Activated CD8-positive, alpha-beta memory T cell treated with anti-CD3 and anti-CD28 coated beads for 24 hours (primary cell): ENCODE results near the gene TREML2.
A peak's percentile ranks its signal among the peaks of the same experiment; 100 is the strongest.
"Not testable (repeated sequence)": the region's sequence is repeated elsewhere in the genome, so short reads cannot be mapped to it uniquely, and the experiment has no call there.

ENCODE experiments used
- DNase-seq: peaks from one replicate; pipeline ENCODE4 v3.0.0-alpha.2; 2020

TREML2 gene

DNA sequence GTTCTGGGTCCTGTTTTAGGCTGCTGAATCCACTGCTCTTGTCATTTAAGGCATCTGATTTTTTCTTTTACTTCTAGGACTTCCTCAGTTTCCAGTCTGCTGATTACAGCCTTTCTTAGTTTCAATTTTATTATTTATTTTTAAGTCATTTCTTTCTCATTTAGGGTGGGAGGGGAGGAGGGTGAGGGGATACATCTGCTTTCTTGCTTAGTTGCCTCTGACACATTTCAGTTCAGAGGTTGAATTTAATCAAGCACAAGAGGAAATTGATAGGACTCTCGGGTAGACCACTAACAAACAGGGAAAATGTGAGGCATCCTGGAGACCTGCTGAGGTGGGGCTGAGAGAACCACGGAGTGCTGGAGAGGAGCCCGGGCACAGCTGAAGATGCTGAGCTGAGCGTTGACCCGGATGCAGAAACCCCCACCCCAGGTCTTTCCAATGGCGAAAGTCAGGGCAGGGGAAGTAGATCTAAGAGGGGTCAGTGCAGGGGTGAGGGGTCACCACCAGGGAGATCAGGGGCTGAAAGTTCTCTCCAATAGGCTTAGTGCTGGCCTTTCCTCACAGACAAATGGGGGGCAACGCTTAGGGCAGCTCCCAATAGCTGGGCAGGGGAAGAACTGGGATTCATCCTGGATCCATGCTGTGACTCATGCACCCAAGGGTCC, 7.6 kb upstream of the TREML2 start:
- DNase-seq = no peak

GRCh38 chr6:41204156-41204555, 3.2 kb upstream of the TREML2 start:
- DNase-seq = no peak

DNA sequence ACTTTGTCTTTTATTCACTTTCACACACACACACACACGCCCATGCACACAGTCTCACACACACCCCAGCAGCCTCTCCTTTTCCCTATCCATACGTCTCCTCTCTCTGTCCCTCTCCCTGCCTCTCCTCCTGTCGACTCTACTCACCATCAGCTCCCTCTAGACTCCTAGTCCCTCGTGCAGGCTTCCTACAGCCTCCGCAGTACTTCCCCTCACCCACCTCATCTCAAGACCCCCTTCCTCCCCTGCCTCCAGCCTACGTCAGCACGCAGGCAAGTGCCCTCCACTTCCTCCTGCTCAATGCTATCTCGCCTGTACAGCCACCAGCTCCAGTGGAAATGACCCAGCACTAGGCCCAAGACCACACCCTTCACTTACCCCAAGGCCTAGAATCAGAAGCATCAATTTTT, 820 bp upstream of the TREML2 start:
- peak; percentile 59 for DNase-seq

GRCh38 chr6:41200296-41200900, 551 bp downstream of the TREML2 start:
- peak; percentile 79 for DNase-seq

DNA sequence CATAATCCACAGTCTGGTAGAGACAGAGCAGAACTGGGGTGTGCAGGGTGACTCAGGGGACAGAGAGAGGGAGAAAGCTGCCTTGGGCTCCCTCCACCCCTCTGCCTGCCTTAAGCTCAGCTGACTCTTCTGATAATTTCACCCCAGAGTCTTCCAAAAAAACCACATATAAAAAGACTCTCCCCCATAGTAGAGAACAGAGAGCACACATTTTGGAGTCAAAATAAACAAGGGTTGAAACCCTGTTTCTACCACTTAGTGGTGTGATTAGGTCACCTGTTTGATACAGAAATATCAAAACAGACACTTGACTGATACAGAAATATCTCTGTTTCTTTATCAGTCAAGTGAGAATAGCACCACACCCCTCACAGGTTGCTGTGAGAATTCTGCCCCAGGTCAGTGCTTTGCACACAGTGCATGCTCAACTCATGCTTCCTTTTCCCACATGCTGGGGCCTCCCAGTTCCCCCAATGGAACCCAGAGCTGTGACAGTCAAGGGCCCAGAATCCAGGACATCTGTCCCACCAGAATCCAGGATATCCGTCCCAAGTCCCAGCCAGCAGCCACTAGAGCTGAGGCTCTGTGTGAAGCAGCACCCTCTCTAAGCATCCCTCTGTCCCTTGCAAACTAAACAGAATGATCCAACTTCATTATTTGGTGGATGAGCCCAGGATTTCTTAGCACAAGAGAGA, 1.2 kb downstream of the TREML2 start:
- peak; percentile 73 for DNase-seq

GRCh38 chr6:41197234-41197633, 3.7 kb downstream of the TREML2 start:
- no peak for DNase-seq

DNA sequence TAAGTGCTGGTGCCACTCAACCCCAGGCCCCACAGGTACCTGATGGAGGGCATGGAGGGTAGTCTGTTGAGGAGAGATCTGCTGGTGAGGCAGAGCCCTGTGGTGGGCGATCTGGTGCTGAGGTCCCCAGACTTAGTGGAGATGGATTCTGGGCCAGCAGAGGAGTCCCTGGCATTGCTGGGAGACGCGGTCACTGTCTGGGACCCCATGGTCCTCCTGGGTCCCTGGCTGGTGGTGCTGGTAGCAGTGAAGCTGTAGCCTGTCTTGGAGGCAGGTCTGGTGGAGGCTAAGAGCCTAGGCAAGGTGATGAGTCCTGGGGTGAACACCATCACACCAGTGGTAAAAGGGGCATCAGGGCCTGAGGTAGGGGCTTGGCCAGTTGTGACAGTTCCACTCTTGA, 6.6 kb downstream of the TREML2 start:
- no peak for DNase-seq

DNA sequence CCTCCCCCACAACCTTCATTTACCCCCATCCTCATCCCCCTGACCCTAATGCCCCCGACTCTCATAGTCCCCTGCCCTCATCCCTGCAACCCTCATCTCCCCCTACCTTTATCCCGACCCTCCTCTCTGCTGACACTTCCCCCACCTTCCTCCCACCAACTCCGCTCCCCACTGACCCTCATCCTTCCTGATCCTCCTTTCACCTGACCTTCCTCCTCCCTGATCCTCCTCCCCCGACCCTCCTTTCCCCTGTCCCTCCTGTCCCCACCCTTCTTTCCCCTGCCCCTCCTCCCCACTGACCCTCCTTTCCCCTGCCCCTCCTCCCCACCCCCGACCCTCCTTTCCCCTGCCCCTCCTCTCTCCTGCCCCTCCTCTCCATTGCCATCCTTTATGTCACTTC, 7.1 kb downstream of the TREML2 start:
- DNase-seq = no peak

- DNase-seq = no peak
Measured at GRCh38 chr6:41193171-41193734, 7.7 kb downstream of the TREML2 start.

DNA sequence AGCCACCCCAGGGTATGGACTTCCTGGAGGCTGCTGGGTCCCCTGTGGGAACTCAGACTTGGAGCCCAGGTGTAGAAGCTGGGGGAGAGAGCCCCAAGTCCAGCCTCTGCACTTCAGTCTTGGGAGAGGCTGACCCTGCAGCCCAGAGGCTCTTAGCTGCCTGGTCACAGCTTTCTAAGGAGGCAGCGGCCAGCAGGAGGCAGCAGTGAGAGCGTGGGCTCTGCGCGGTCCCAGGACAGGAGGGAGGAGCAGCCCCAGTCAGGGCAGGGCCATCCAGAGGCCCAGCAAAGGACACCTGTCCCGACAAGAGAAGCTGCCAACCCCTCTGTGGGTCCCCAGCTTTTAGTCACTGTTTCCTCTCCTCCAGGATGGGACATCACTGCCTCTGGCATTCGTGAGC, 9.4 kb downstream of the TREML2 start:
- DNase-seq = peak; percentile 78

- DNase-seq = no peak
Measured at GRCh38 chr6:41190791-41191190, 10.2 kb downstream of the TREML2 start.

DNA sequence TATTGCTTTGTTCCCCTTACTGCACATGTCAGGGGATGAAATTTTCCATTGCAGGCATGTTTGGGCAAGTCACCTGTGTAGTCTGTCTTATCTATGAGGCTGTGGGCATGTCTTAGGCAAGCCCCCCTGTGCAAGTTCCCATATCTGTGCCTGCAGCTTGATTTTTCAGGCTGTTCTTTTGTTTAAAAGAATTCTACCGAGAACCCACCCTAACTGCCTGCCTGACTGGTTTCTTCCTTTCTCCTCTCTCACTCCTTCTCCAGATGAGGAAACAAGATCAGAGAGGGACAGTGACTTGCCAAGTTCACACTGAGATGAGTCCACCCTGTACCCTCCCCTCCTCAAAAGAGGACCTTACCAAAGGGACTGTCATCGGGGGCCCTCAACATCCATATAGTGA, 11.0 kb downstream of the TREML2 start:
- no peak for DNase-seq

DNA sequence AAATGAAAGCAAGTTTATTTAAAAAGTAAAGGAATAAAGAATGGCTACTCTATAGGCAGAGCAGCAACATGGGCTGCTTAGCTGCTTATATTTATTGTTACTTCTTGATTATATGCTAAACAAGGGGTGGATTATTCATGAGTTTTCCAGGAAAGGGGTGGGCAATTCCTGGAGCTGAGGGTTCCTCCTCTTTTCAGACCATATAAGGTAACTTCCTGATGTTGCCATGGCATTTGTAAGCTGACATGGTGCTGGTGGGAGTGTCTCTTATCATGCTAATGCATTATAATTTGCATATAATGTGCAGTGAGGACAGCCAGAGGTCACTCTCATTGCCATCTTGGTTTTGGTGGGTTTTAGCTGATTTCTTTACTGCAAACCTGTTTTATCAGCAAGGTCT, 11.9 kb downstream of the TREML2 start:
- DNase-seq = not testable (repeated sequence)

GRCh38 chr6:41187924-41188886, 12.7 kb downstream of the TREML2 start:
- no peak for DNase-seq

- DNase-seq = no peak
Measured at GRCh38 chr6:41186031-41186562, 14.9 kb downstream of the TREML2 start.

DNA sequence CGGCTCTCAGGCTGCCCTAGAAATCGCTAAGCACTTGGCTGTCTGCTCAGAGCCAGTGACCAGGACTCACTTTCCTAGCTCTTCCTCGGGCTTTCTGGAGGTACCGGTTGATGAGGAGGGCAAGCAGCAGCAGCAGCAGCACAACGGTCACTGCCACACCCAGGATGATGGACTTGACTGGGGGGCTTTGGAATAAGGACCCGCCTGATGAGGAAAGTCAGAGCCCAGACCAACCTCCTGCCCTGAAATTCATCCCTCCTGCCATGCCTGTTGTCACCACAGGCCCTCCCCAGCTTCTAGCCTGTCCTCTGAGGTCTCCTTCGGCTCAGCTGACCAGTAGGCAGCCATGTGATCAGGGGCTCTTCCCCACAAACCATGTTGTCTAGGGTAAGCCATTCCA, 16.2 kb downstream of the TREML2 start:
- DNase-seq = no peak

DNA sequence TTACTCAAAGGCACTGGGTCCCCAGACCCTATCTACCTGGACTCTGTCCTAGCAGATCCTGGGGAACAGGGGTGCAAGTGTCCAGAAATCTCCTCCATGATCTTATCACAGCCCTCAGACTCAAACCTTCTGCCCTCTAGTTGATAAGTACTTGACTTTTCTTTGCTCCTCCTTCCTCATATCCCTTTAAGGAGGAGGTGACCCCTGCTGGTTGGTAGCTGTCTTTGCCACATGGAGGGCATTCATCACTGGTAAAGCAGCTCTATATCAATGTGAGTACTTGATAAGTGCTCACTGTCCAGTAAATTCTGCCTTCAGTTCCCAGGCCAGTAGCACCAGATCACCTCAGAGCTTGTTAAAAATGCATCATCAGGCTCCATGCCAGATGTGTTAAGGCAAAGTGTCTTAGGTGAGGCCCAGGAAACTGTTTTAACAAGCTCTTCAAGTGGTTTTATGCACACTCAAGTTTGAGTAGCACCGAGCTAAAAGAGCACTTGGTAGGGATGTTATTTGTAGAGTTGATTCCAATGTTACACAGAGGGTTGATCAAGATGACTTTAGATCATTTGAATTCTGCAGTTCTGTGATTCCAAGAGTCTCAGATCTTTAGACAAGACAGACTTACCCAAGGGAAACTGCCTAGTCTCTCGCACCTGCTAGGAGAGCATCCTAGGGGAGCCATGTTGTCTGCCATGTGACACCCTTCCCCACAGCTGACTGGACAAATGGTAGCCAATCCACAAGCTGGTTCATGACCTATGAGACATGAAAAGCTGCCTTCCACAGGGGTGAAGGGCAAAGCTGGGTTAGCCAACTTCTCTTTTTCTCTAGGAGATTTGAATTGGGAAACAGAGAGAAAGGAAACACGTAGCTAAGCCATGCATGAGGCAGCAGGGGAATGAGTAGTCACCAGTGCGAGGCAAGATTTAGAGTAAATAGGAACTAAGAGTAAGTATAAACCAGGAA, 18.6 kb downstream of the TREML2 start:
- no peak for DNase-seq

GRCh38 chr6:41181566-41181965, 19.4 kb downstream of the TREML2 start:
- DNase-seq = no peak

- DNase-seq = no peak
Measured at GRCh38 chr6:41179163-41179562, 21.8 kb downstream of the TREML2 start.

DNA sequence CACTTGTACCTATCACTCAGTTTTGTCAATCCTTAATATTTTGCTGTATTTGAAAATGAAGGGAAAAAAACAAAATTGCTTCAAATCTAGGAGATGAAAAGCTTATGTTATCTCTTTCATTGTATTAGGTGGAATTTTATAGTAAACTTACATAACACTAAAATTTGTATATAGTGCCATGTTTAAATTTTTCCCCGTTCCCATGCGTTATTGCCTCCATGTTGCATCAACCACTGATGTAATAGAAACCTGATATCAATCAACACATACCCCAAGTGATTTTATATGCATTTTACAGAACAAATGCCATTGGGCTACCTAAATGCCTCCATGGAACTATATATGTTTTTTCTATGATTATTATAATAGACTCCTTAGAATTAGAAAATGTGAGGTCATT, 23.3 kb downstream of the TREML2 start:
- no peak for DNase-seq

DNA sequence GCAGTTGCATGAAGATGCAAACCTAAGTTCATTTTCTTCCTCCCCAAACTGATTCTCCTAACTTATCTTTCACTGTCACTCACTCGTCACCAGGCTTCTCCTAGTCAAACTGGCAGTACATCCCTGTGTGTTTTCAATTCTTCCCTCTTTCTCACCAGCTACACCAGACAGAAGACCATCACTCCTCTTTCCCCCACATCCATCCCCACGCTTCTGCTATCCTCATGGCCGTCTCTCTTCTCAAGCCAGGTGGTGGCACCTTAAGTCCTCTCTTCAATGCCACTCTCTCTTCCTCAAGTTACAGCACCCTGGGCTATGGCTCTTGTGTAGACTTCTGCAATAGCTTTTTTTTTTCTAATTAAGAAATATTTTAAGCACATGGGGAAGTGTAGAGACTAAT, 23.7 kb downstream of the TREML2 start:
- no peak for DNase-seq
